ENCODE measurements around the gene RAMACL. TPM values are rescaled to one million over a fixed set of nuclear protein-coding genes. Genes with fewer than 3 reads are reported as not detected.
A peak's percentile ranks its signal among the peaks of the same experiment; 100 is the strongest.

Gene RAMACL
- total and polyA plus RNA-seq, 2 of the 4 experiments (the other 2 are of a cell fraction) = 0.46 to 0.90 TPM

GRCh38 chr6:166558156-166559005 lies 28.1 kb downstream of the RAMACL start:
- no peak overlapping the region for H3K23ac ChIP-seq (ENCODE audit: low read depth, low read length)
- DNase-seq = no peak
- H3K79me1 ChIP-seq (ENCODE audit: low read depth in 1 of 2, low read length in 2 of 2) = peaks cover 30 to 31% of the 10 kb centered on the region in 2 experiments
- no peak overlapping the region for H3K4me2 ChIP-seq (ENCODE audit: low read depth, low read length)
- no peak overlapping the region for H2BK15ac ChIP-seq (ENCODE audit: low read depth, low read length)
- no TSS peak for BruUV-seq (replicated peaks)
- H2BK20ac ChIP-seq (ENCODE audit: low read depth, low read length) = no peak overlapping the region
- H3K4me3 ChIP-seq (ENCODE audit: insufficient read depth, low read depth, low read length) = no peak overlapping the region
- H3K9me3 ChIP-seq (ENCODE audit: control insufficient read depth, insufficient read depth, low read length) = peaks cover 5% of the 10 kb centered on the region; the same call in 1 of the 2 replicates
- H4K91ac ChIP-seq (ENCODE audit: insufficient read depth, low read depth, low read length) = no peak overlapping the region
- H4K8ac ChIP-seq (ENCODE audit: low read depth in 2 of 2, low read length in 2 of 2) = no peak overlapping the region
- no peak overlapping the region for H3K56ac ChIP-seq (ENCODE audit: extremely low read depth, insufficient read depth, low read length)
- peaks cover 5% of the 10 kb centered on the region; the same call in 1 of the 2 replicates for H3K9me1 ChIP-seq (ENCODE audit: insufficient read depth, low read length)
- H2AK9ac ChIP-seq (replicated peaks; ENCODE audit: low read depth, low read length, poor library complexity) = no peak overlapping the region
- POLR2A ChIA-PET (ENCODE audit: unreplicated experiment) = no interaction called here
- no peaks in the 10 kb centered on the region for H3K27me3 ChIP-seq (ENCODE audit: control insufficient read depth, insufficient read depth, low read length)
- dilution Hi-C loops (cut with HindIII; ENCODE audit: low sequenced_read_pairs, unreplicated experiment) = no loop called here
- no peak overlapping the region for H4K5ac ChIP-seq (ENCODE audit: low read depth, low read length)
- H3K4ac ChIP-seq (ENCODE audit: low read depth, low read length) = no peak overlapping the region; the same call in 1 of the 2 replicates
- H3K18ac ChIP-seq (ENCODE audit: low read depth, low read length) = 0 out of 2 replicates have a peak overlapping the region, but pooled peaks have one; percentile 4
- peaks cover 17% of the 10 kb centered on the region for H3K4me1 ChIP-seq (ENCODE audit: control insufficient read depth, insufficient read depth, low read length)
- H3K9ac ChIP-seq (ENCODE audit: low read depth, low read length) = no peak overlapping the region
- H2BK5ac ChIP-seq (ENCODE audit: low read depth, low read length, poor library complexity, severe bottlenecking) = no peak overlapping the region
- no peak overlapping the region for H2AFZ ChIP-seq (replicated peaks; ENCODE audit: low read length, poor library complexity)
- 86% methylated on average over 9 of the region's 12 CpGs; no CpG with 5 or more reads in 1 of the 2 experiments for WGBS, 2 experiments (ENCODE audit: extremely low coverage in 2 of 2, insufficient read length in 1 of 2)
- peak overlapping the region; percentile 64 for H2AK5ac ChIP-seq (ENCODE audit: low read depth, low read length)
- H2BK120ac ChIP-seq (ENCODE audit: low read depth, low read length) = no peak overlapping the region
- H3K36me3 ChIP-seq (ENCODE audit: control insufficient read depth, insufficient read depth, low read length) = peaks cover 16% of the 10 kb centered on the region
- ATAC-seq (ENCODE audit: low read depth) = no peak
- intact Hi-C loops (cut with micrococcal nuclease) = no loop called here
- CTCF ChIA-PET = interaction anchor here (0.6 kb wide), 1 partner anchor 49 kb away, joined by 4 read pairs; no protein-coding TSS in a partner anchor
- H4K20me1 ChIP-seq (ENCODE audit: insufficient read depth, low read length) = peaks cover 7% of the 10 kb centered on the region; the same call in 1 of the 2 replicates
- in situ Hi-C loops (cut with MboI; ENCODE audit: low sequenced_read_pairs) = no loop called here
- 0 out of 2 replicates have a peak overlapping the region, but pooled peaks have one; percentile 13 for H3K14ac ChIP-seq (replicated peaks; ENCODE audit: low read depth, low read length)
- H3K27ac ChIP-seq (ENCODE audit: insufficient read depth, low read length) = no peak overlapping the region; the same call in 1 of the 2 replicates
- no peak for TF ChIP-seq MAZ (IDR thresholded peaks at IDR 0.05; ENCODE audit: borderline replicate concordance, low read depth, low read length)
- no peak for TF ChIP-seq FOS (IDR thresholded peaks at IDR 0.05; ENCODE audit: low read depth, low read length)
- no peak for TF ChIP-seq SMC3 (IDR thresholded peaks at IDR 0.05; ENCODE audit: low read depth, low read length)
- TF ChIP-seq RCOR1 (IDR thresholded peaks at IDR 0.05; ENCODE audit: insufficient replicate concordance, low read length) = no peak
- TF ChIP-seq BHLHE40 (IDR thresholded peaks at IDR 0.05; ENCODE audit: low read depth, low read length) = no peak
- no peak for TF ChIP-seq NFE2L2 (IDR thresholded peaks at IDR 0.05; ENCODE audit: low read depth, low read length)
- no peak for TF ChIP-seq CTCF (conservative IDR thresholded peaks at IDR 0.05; ENCODE audit: low read depth, low read length)
- no peak for TF ChIP-seq RFX5 (IDR thresholded peaks at IDR 0.05; ENCODE audit: low read depth, low read length)
- no peak for TF ChIP-seq MXI1 (IDR thresholded peaks at IDR 0.05; ENCODE audit: borderline replicate concordance, low read depth, low read length)
- TF ChIP-seq USF2 (IDR thresholded peaks at IDR 0.05; ENCODE audit: low read depth, low read length) = no peak
- no peak for TF ChIP-seq RAD21 (IDR thresholded peaks at IDR 0.05; ENCODE audit: low read length)
- TF ChIP-seq, protein P1, sequence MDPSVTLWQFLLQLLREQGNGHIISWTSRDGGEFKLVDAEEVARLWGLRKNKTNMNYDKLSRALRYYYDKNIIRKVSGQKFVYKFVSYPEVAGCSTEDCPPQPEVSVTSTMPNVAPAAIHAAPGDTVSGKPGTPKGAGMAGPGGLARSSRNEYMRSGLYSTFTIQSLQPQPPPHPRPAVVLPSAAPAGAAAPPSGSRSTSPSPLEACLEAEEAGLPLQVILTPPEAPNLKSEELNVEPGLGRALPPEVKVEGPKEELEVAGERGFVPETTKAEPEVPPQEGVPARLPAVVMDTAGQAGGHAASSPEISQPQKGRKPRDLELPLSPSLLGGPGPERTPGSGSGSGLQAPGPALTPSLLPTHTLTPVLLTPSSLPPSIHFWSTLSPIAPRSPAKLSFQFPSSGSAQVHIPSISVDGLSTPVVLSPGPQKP (IDR thresholded peaks at IDR 0.05; ENCODE audit: borderline replicate concordance, low read depth, low read length) = no peak
- TF ChIP-seq MAFK (IDR thresholded peaks at IDR 0.05; ENCODE audit: low read depth, low read length) = no peak

All from IMR-90 (cell line).